GM12874 (cell line): ENCODE measurements around the gene BNIP5.

ENCODE experiments used
- TF ChIP-seq, protein P1 (sequence below): IDR thresholded peaks from 2 replicates; pipeline ENCODE4 v1.5.1; 2011; ENCODE audit warnings: low read depth, mild to moderate bottlenecking, control low read depth, low read length, moderate library complexity; ENCODE audit not compliant: insufficient read depth

The BNIP5 gene

DNA sequence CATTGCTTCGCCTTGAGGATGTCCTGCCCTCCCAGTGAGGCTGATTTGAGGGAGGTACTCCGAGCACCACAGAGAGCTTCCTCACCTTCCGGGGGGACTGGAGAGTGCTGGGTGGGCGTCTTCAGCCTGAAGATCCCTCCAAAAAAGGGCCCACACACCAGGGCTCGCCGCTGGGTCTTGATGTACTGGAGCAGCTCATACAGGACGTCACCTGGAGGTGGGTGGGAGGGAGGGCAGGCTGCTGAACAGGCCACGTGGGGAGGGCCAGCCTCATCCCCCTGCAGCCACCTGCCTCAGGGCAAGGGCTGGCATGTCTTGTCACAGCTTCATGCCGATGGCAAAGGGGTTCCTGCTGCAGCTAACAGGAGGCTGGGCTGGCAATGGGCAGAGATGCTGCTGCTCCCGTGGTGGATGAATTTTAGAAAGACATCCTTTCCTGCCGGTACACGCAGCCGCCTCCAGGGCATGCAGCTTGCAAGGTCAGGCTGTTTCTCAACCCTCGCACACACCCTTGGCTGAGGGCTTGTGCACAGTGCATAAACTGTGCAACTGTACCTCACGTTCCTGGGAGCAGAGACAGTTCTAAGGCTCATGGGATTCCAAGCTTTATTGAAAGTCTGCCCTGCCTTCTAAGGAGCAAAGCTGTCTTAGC is 36.8 kb upstream of the BNIP5 start:
- TF ChIP-seq, protein P1, sequence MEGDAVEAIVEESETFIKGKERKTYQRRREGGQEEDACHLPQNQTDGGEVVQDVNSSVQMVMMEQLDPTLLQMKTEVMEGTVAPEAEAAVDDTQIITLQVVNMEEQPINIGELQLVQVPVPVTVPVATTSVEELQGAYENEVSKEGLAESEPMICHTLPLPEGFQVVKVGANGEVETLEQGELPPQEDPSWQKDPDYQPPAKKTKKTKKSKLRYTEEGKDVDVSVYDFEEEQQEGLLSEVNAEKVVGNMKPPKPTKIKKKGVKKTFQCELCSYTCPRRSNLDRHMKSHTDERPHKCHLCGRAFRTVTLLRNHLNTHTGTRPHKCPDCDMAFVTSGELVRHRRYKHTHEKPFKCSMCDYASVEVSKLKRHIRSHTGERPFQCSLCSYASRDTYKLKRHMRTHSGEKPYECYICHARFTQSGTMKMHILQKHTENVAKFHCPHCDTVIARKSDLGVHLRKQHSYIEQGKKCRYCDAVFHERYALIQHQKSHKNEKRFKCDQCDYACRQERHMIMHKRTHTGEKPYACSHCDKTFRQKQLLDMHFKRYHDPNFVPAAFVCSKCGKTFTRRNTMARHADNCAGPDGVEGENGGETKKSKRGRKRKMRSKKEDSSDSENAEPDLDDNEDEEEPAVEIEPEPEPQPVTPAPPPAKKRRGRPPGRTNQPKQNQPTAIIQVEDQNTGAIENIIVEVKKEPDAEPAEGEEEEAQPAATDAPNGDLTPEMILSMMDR: no peak

DNA sequence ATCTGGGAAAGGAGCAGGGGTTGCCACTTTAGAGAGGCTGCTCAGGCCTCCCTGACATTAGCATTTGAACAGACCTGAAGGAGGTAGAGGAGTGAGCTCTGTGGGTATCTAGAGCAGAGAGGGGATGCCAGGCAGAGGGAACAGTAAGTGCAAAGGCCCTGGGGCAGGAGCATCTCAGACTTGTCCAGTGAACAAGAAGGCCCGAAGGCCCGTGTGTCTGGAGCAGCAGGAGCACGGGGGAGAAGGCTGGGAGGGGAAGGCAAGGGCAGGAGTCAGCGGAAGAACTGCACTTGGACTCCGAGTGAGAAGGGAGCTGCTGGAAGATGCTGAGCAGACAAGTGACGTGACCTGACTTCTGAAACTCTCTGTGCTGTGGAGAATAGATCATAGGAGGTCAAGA is 35.4 kb upstream of the BNIP5 start:
- TF ChIP-seq, protein P1: no peak

DNA sequence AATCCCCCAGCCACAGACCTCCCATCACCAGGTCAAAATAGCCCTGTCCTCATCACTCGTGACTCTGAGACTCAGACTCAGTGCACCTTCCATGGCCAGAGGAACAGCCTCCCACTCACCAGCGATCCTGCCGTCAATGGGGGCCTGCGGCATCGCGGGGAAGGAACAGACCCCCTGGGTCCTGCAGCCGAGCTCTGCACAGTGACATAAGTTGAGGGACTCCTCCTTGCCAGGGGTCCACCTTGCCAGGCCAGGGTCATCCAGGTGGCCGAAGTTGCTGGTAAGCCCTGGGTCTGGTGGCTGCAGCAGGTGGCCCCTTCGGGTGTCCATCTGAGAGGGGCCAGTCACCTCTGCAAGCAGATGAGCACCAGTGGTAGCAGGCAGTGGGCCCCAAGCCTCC is 34.5 kb upstream of the BNIP5 start:
- TF ChIP-seq, protein P1: no peak

DNA sequence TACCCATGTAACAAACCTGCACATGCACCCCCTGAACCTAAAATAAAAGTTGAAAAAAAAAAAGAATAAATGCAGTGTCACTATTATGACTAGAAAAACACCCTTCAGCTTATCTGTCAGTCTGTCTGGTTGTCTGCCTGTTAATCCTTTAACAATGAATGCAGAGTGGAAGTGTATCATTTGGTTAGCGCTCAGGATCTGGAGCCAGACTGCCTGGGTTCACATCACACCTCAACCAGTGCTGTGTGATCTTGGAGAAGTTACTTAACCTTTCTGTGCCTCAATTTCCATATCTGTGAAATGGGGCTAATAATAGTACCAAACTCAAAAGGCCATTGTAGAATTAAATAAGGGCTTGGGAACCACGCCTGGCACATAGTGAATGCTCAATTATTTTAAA is 34.0 kb upstream of the BNIP5 start:
- TF ChIP-seq, protein P1: no peak

DNA sequence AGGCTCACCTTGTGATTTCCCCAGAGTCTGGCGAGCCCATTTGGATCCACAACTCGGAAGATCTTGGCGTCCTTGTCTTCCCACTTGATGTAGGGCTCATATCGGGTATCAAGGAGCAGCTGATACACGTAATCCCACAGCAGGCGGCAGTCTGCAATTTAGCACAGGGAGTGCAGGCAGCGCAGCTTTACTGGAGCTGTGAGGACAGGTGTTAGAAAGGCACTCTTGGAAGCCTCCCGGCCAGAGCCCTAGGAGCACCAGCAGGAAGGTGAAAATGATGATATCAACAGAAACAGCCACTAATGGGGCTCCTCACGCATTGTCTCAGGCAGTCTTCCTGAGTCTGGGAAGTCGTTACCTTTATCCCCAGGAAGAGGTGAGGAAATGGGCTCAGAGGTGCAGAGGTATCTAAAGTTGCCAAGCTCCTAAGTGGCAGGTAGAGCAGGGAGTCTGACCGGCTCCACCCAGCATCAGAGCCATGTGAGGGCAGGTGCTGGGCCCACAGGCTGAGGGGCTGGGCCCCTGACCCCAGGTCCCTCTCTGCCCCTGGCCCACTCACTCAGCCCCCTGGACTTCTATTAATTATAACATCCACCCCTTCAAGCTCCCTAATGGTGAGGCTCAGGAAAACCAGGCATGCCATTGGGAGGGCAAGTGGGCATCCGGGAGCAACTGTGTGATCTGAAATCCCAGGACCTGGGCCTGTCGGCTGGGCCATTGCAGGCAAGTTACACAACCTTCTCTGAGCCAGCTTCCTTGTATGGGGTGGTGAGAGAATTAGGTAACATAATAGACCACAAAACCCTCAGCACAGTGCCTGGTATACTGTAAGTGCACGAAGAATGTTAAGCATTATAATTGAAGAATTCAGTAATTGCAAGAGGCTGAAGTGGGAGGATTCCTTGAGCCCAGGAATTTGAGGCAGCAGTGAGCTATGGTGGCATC is 32.5 kb upstream of the BNIP5 start:
- TF ChIP-seq, protein P1: no peak

DNA sequence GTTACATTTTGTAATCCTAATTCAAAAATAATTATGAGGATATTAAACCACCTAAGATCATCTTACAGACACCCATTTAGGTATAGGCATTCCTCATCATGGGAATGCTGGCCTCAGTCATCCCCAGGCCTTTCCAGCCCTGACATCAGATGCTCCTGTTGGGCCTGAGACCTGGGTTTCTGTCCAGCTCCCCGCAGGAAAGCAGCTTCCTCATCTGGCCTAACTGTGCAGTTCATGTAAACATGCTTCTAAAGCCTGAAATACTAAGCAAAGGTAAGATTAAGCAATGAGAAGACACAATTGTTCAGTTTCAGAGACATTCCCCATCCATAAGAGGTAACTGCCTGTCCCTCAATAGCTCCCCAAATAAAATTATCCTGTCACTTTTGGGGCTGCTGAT is 31.7 kb upstream of the BNIP5 start:
- TF ChIP-seq, protein P1: no peak

DNA sequence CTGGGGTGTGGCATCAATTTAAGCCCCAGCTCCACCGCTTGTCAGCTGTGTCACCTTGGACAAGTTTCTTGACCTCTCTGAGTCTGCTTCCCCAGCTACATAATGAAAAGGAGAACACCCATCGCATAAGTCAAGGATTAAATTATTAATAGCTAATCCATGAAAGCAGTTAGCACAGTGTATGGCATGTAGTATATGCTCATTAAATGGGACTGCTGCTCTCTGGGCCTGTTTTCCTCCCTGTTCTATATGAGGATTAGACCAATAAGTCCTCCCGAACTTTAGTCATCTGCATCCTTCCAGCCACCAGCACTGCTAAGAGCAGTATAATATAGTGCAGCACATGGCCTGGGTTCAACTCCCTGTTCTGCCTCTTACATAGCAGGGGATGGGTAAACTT is 31.1 kb upstream of the BNIP5 start:
- TF ChIP-seq, protein P1: no peak
